IMR-90 (cell line): ENCODE results near the gene CYP4F22. TPM values are rescaled to one million over a fixed set of nuclear protein-coding genes. Genes with fewer than 3 reads are reported as not detected.

ENCODE experiments used
- ATAC-seq: fragments of 200-7000 bp; cut with Tn5 transposase; 2 replicates; pipeline ENCODE4 v1.9.1; 2020; ENCODE audit warnings: low read depth, mild to moderate bottlenecking, moderate library complexity
- BruUV-seq: library from RNA; stranded (reverse); fragments of 400-500 nt; replicated peaks from 2 replicates; lab custom pipeline; 2021; lab: Mats Ljungman, UMichigan
- CTCF ChIA-PET: fragments of 300-600 bp; formaldehyde crosslinking; extraction: SDS; loops from one replicate; lab custom pipeline; 2021; ENCODE audit warnings: antibody characterized with exemption; lab: Yijun Ruan, JAX
- POLR2A ChIA-PET: fragments of 300-600 bp; sonication (Branson Sonifier 250); formaldehyde crosslinking; loops from one replicate; lab custom pipeline; 2022; ENCODE audit warnings: antibody characterized with exemption; ENCODE audit not compliant: unreplicated experiment; lab: Charles Lee
- DNase-seq: peaks from one replicate; pipeline ENCODE4 v3.0.0; 2013
- H2AFZ ChIP-seq: replicated peaks from 2 replicates; pipeline ENCODE3; 2013; ENCODE audit warnings: low read length, mild to moderate bottlenecking; ENCODE audit not compliant: poor library complexity
- H2AK5ac ChIP-seq: 2 replicates; pipeline ENCODE4 v1.6.1; 2013; ENCODE audit warnings: low read depth, low read length, inconsistent platforms
- H2AK9ac ChIP-seq: replicated peaks from 2 replicates; pipeline ENCODE3; 2013; ENCODE audit warnings: mild to moderate bottlenecking, low read depth, low read length, moderate library complexity; ENCODE audit not compliant: poor library complexity
- H2BK120ac ChIP-seq: 2 replicates; pipeline ENCODE4 v1.6.1; 2013; ENCODE audit warnings: low read depth, low read length, inconsistent platforms
- H2BK15ac ChIP-seq: 3 replicates; pipeline ENCODE4 v1.6.1; 2013; ENCODE audit warnings: low read depth, low read length, inconsistent platforms
- H2BK20ac ChIP-seq: 2 replicates; pipeline ENCODE4 v1.6.1; 2013; ENCODE audit warnings: low read depth, mild to moderate bottlenecking, inconsistent platforms, low read length, moderate library complexity
- H2BK5ac ChIP-seq: 2 replicates; pipeline ENCODE4 v1.6.1; 2013; ENCODE audit warnings: mild to moderate bottlenecking, low read depth, low read length, inconsistent platforms; ENCODE audit not compliant: poor library complexity, severe bottlenecking
- H3K14ac ChIP-seq: replicated peaks from 2 replicates; pipeline ENCODE4 v1.6.1; 2013; ENCODE audit warnings: low read depth, low read length, inconsistent platforms
- H3K18ac ChIP-seq: 2 replicates; pipeline ENCODE4 v1.6.1; 2013; ENCODE audit warnings: low read depth, low read length, control low read depth
- H3K23ac ChIP-seq: 2 replicates; pipeline ENCODE4 v1.6.1; 2013; ENCODE audit warnings: low read depth, low read length, inconsistent platforms
- H3K27ac ChIP-seq: 2 replicates; pipeline ENCODE4 v1.5.1; 2013; ENCODE audit warnings: mild to moderate bottlenecking, control low read depth, low read length; ENCODE audit not compliant: insufficient read depth
- H3K27me3 ChIP-seq: 2 replicates; pipeline ENCODE4 v1.6.1; 2013; ENCODE audit warnings: low read length; ENCODE audit not compliant: control insufficient read depth, insufficient read depth
- H3K36me3 ChIP-seq: 2 replicates; pipeline ENCODE4 v1.6.1; 2013; ENCODE audit warnings: low read length, mixed read lengths; ENCODE audit not compliant: control insufficient read depth, insufficient read depth
- H3K4ac ChIP-seq: 2 replicates; pipeline ENCODE4 v1.6.1; 2013; ENCODE audit warnings: low read depth, low read length, inconsistent platforms
- H3K4me1 ChIP-seq: 2 replicates; pipeline ENCODE4 v1.6.1; 2013; ENCODE audit warnings: low read length, mixed read lengths; ENCODE audit not compliant: control insufficient read depth, insufficient read depth
- H3K4me2 ChIP-seq: 2 replicates; pipeline ENCODE4 v1.6.1; 2013; ENCODE audit warnings: low read depth, mild to moderate bottlenecking, control low read depth, low read length, moderate library complexity
- H3K4me3 ChIP-seq: 2 replicates; pipeline ENCODE4 v1.5.1; 2013; ENCODE audit warnings: low read depth, mild to moderate bottlenecking, control low read depth, low read length, moderate library complexity; ENCODE audit not compliant: insufficient read depth
- H3K56ac ChIP-seq: 2 replicates; pipeline ENCODE4 v1.6.1; 2013; ENCODE audit warnings: low read length, inconsistent platforms; ENCODE audit not compliant: insufficient read depth; ENCODE audit errors: extremely low read depth
- H3K79me1 ChIP-seq, 2 experiments: 2 replicates each; pipeline ENCODE4 v1.6.1; 2013; ENCODE audit warnings: low read length in 2 of 2, inconsistent platforms in 1 of 2, low read depth in 1 of 2
- H3K9ac ChIP-seq: 2 replicates; pipeline ENCODE4 v1.6.1; 2013; ENCODE audit warnings: low read depth, low read length, control low read depth
- H3K9me1 ChIP-seq: 2 replicates; pipeline ENCODE4 v1.6.1; 2013; ENCODE audit warnings: low read length, inconsistent platforms; ENCODE audit not compliant: insufficient read depth
- H3K9me3 ChIP-seq: 2 replicates; pipeline ENCODE4 v1.6.1; 2013; ENCODE audit warnings: low read length; ENCODE audit not compliant: control insufficient read depth, insufficient read depth
- H4K20me1 ChIP-seq: 2 replicates; pipeline ENCODE4 v1.6.1; 2013; ENCODE audit warnings: low read length, inconsistent platforms; ENCODE audit not compliant: insufficient read depth
- H4K5ac ChIP-seq: 2 replicates; pipeline ENCODE4 v1.6.1; 2013; ENCODE audit warnings: mild to moderate bottlenecking, low read depth, low read length, control low read depth
- H4K8ac ChIP-seq, 2 experiments: 2 replicates each; pipeline ENCODE4 v1.6.1; 2013; ENCODE audit warnings: low read depth in 2 of 2, low read length in 2 of 2, control low read depth in 1 of 2, inconsistent platforms in 1 of 2
- H4K91ac ChIP-seq: 2 replicates; pipeline ENCODE4 v1.6.1; 2013; ENCODE audit warnings: low read depth, low read length, inconsistent platforms; ENCODE audit not compliant: insufficient read depth
- RCOR1 ChIP-seq: IDR thresholded peaks from 2 replicates; pipeline ENCODE4 v1.6.1; 2012; ENCODE audit warnings: mild to moderate bottlenecking, low read length, improper control_type of control experiment; ENCODE audit not compliant: insufficient replicate concordance
- WGBS, 2 experiments: methylation state at CpG; one replicate each; pipeline versions ENCODE4 v1.1.5 to v1.1.7; 2013; ENCODE audit warnings: missing lambda C conversion rate in 2 of 2; ENCODE audit not compliant: insufficient read length in 1 of 2; ENCODE audit errors: extremely low coverage in 2 of 2; 5-methylcytosine and 5-hydroxymethylcytosine counted together
- dilution Hi-C: fragments of 300-500 bp; cut with HindIII; formaldehyde crosslinking; loops from one replicate; pipeline ENCODE4 v1.14.3; 2018; ENCODE audit warnings: low sequenced_read_pairs; ENCODE audit not compliant: unreplicated experiment
- in situ Hi-C: fragments of 300-500 bp; cut with MboI; formaldehyde crosslinking; loops from 3 replicates; pipeline ENCODE4 v1.14.3; 2019; ENCODE audit warnings: low sequenced_read_pairs, inconsistent platforms, mixed read lengths
- intact Hi-C: fragments of 100-400 bp; cut with micrococcal nuclease; formaldehyde crosslinking; loops from 2 replicates; pipeline ENCODE4 v1.10.0; 2022
- polyA plus RNA-seq, 3 experiments: library from polyadenylated mRNA; depleted of rRNA; stranded (reverse); fragments of >200 nt; gene quantifications; 2 replicates each; pipeline ENCODE4 v1.2.3, GENCODE V29; 2012; ENCODE audit warnings: low replicate concordance in 1 of 3
- total RNA-seq: library from RNA; depleted of rRNA; stranded (reverse); fragments of >200 nt; gene quantifications from 2 replicates; pipeline ENCODE4 v1.2.3, GENCODE V29; 2012
- TF ChIP-seq, protein P1 (sequence below): conservative IDR thresholded peaks from 2 replicates; pipeline ENCODE4 v1.5.1; 2012; ENCODE audit warnings: mild to moderate bottlenecking, low read depth, low read length, improper control_type of control experiment

Gene CYP4F22
- total and polyA plus RNA-seq, 2 of the 4 experiments (the other 2 are of a cell fraction) = not detected

DNA sequence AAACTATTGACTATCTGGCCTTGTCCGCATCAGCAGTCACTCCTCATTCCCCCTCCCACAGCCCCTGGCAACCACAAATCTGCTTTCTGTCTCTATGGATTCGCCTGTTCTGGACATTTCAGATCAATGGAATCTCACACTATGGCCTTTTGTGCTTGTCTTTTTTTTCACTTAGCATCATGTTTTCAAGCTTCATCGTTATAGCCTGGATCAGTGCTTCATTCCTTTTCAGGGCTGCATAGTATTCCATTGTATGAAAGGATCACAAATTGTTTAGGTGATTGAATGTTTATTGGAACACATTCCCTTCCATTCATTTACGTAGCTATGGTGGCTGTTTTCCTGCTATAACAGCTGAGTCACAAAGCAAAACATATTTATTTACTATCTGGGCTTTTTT, 21.3 kb upstream of the CYP4F22 start:
- no peak for DNase-seq
- dilution Hi-C loops = no loop called here
- in situ Hi-C loops = no loop called here
- POLR2A ChIA-PET = no interaction called here
- H2BK15ac ChIP-seq = no peak overlapping the region
- no peak overlapping the region for H4K8ac ChIP-seq
- no peaks in the 10 kb centered on the region for H3K9me3 ChIP-seq
- H2AK9ac ChIP-seq = no peak overlapping the region
- H3K56ac ChIP-seq = no peak overlapping the region
- TF ChIP-seq, protein P1, sequence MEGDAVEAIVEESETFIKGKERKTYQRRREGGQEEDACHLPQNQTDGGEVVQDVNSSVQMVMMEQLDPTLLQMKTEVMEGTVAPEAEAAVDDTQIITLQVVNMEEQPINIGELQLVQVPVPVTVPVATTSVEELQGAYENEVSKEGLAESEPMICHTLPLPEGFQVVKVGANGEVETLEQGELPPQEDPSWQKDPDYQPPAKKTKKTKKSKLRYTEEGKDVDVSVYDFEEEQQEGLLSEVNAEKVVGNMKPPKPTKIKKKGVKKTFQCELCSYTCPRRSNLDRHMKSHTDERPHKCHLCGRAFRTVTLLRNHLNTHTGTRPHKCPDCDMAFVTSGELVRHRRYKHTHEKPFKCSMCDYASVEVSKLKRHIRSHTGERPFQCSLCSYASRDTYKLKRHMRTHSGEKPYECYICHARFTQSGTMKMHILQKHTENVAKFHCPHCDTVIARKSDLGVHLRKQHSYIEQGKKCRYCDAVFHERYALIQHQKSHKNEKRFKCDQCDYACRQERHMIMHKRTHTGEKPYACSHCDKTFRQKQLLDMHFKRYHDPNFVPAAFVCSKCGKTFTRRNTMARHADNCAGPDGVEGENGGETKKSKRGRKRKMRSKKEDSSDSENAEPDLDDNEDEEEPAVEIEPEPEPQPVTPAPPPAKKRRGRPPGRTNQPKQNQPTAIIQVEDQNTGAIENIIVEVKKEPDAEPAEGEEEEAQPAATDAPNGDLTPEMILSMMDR = no peak
- no peak for TF ChIP-seq RCOR1
- H3K4ac ChIP-seq = no peak overlapping the region
- H2BK120ac ChIP-seq = no peak overlapping the region
- H3K27ac ChIP-seq = no peak overlapping the region
- H2AK5ac ChIP-seq = no peak overlapping the region
- WGBS, 2 experiments = 100% methylated on average over 1 of the region's 4 CpGs; no CpG with 5 or more reads in 1 of the 2 experiments
- BruUV-seq = no TSS peak
- no peak overlapping the region for H3K4me2 ChIP-seq
- no peak overlapping the region for H3K18ac ChIP-seq
- no peaks in the 10 kb centered on the region for H4K20me1 ChIP-seq
- no peak overlapping the region for H2BK20ac ChIP-seq
- H3K14ac ChIP-seq = no peak overlapping the region
- intact Hi-C loops = no loop called here
- H3K4me3 ChIP-seq = no peak overlapping the region
- H3K4me1 ChIP-seq = no peaks in the 10 kb centered on the region
- H3K36me3 ChIP-seq = no peaks in the 10 kb centered on the region
- ATAC-seq = no peak
- H4K91ac ChIP-seq = no peak overlapping the region
- no peaks in the 10 kb centered on the region for H3K9me1 ChIP-seq
- no peak overlapping the region for H3K9ac ChIP-seq
- CTCF ChIA-PET = interaction anchor here (0.6 to 0.7 kb wide), 2 partner anchors 24 to 333 kb away, joined by 3 to 4 read pairs; no protein-coding TSS in a partner anchor
- no peak overlapping the region for H4K5ac ChIP-seq
- H2AFZ ChIP-seq = no peak overlapping the region
- no peak overlapping the region for H2BK5ac ChIP-seq
- no peak overlapping the region for H3K23ac ChIP-seq
- no peaks in the 10 kb centered on the region for H3K79me1 ChIP-seq
- no peaks in the 10 kb centered on the region for H3K27me3 ChIP-seq
